ENCODE measurements around the gene UBXN2A.
A peak's percentile ranks its signal among the peaks of the same experiment; 100 is the strongest.

The UBXN2A gene

GRCh38 chr2:24022975-24023575 lies 82.8 kb downstream of the UBXN2A start:
- Histone ChIP-seq H3F3A (ENCODE audit: insufficient read depth, low read length) (no peaks in the 10 kb centered on the region), H3K9me2 (ENCODE audit: low read depth, low read length) (no peaks in the 10 kb centered on the region), H2AFZ (ENCODE audit: low read length) (no peak overlapping the region), H3K79me2 (ENCODE audit: insufficient read depth, low read length) (no peaks in the 10 kb centered on the region), H3K4me2 (ENCODE audit: low read length) (no peak overlapping the region), H3K4me1 (ENCODE audit: insufficient read depth, low read length, severe bottlenecking) (no peaks in the 10 kb centered on the region), H4K20me1 (ENCODE audit: insufficient read depth, low read length) (no peaks in the 10 kb centered on the region), H3K27ac (ENCODE audit: low read depth, low read length, poor library complexity, severe bottlenecking) (no peak overlapping the region), H3K9ac (ENCODE audit: low read length) (no peak overlapping the region), H3K9me3 (ENCODE audit: low read length) (no peaks in the 10 kb centered on the region), H3K4me3 (ENCODE audit: low read depth, low read length, poor library complexity, severe bottlenecking) (no peak overlapping the region), H3K27me3 (ENCODE audit: insufficient read depth, low read length) (no peaks in the 10 kb centered on the region), H3K36me3 (ENCODE audit: insufficient read depth, low read length) (peaks cover 24% of the 10 kb centered on the region; the same call in 1 of the 2 replicates)
- no peak for TF ChIP-seq CTCF (IDR thresholded peaks at IDR 0.05; ENCODE audit: low read length)
- TF ChIP-seq EZH2 (IDR thresholded peaks at IDR 0.05; ENCODE audit: borderline replicate concordance, low read length): no peak

- Histone ChIP-seq H4K20me1 (ENCODE audit: insufficient read depth, low read length) (no peaks in the 10 kb centered on the region), H3K79me2 (ENCODE audit: insufficient read depth, low read length) (no peaks in the 10 kb centered on the region), H2AFZ (ENCODE audit: low read length) (no peak overlapping the region), H3K9ac (ENCODE audit: low read length) (no peak overlapping the region), H3K9me2 (ENCODE audit: low read depth, low read length) (no peaks in the 10 kb centered on the region), H3K9me3 (ENCODE audit: low read length) (no peaks in the 10 kb centered on the region), H3K36me3 (ENCODE audit: insufficient read depth, low read length) (peaks cover 26% of the 10 kb centered on the region; the same call in 1 of the 2 replicates), H3K27ac (ENCODE audit: low read depth, low read length, poor library complexity, severe bottlenecking) (no peak overlapping the region), H3K4me3 (ENCODE audit: low read depth, low read length, poor library complexity, severe bottlenecking) (no peak overlapping the region), H3F3A (ENCODE audit: insufficient read depth, low read length) (no peaks in the 10 kb centered on the region), H3K4me2 (ENCODE audit: low read length) (no peak overlapping the region), H3K27me3 (ENCODE audit: insufficient read depth, low read length) (no peaks in the 10 kb centered on the region), H3K4me1 (ENCODE audit: insufficient read depth, low read length, severe bottlenecking) (no peaks in the 10 kb centered on the region)
- TF ChIP-seq CTCF (IDR thresholded peaks at IDR 0.05; ENCODE audit: low read length) (peak; percentile 67; the same call in 1 of the 2 replicates), EZH2 (IDR thresholded peaks at IDR 0.05; ENCODE audit: borderline replicate concordance, low read length) (no peak)
These were observed 83.8 kb downstream of the UBXN2A start for GRCh38 chr2:24024018-24024417.

- H3K27ac ChIP-seq (ENCODE audit: low read depth, low read length, poor library complexity, severe bottlenecking): no peak overlapping the region
- H3K9me2 ChIP-seq (ENCODE audit: low read depth, low read length): no peaks in the 10 kb centered on the region
These were observed 84.9 kb downstream of the UBXN2A start for GRCh38 chr2:24024996-24025663.

More at GRCh38 chr2:24024996-24025663, 84.9 kb downstream of the UBXN2A start:
- Histone ChIP-seq H3K4me2 (ENCODE audit: low read length) (no peak overlapping the region), H3K9me3 (ENCODE audit: low read length) (no peaks in the 10 kb centered on the region), H3K9ac (ENCODE audit: low read length) (no peak overlapping the region), H3K4me3 (ENCODE audit: low read depth, low read length, poor library complexity, severe bottlenecking) (no peak overlapping the region), H3K4me1 (ENCODE audit: insufficient read depth, low read length, severe bottlenecking) (no peaks in the 10 kb centered on the region), H3F3A (ENCODE audit: insufficient read depth, low read length) (no peaks in the 10 kb centered on the region), H3K79me2 (ENCODE audit: insufficient read depth, low read length) (no peaks in the 10 kb centered on the region), H3K27me3 (ENCODE audit: insufficient read depth, low read length) (no peaks in the 10 kb centered on the region), H4K20me1 (ENCODE audit: insufficient read depth, low read length) (no peaks in the 10 kb centered on the region), H2AFZ (ENCODE audit: low read length) (no peak overlapping the region), H3K36me3 (ENCODE audit: insufficient read depth, low read length) (peaks cover 37% of the 10 kb centered on the region)
- TF ChIP-seq CTCF (IDR thresholded peaks at IDR 0.05; ENCODE audit: low read length): no peak
- no peak for TF ChIP-seq EZH2 (IDR thresholded peaks at IDR 0.05; ENCODE audit: borderline replicate concordance, low read length)

Measured in OCI-LY1 (cell line).